Fibroblast of lung (primary cell): ENCODE results near the gene ZNF789. TPM values are rescaled to one million over a fixed set of nuclear protein-coding genes. Genes with fewer than 3 reads are reported as not detected.
A peak's percentile ranks its signal among the peaks of the same experiment; 100 is the strongest.
"Not testable (repeated sequence)": the region's sequence is repeated elsewhere in the genome, so short reads cannot be mapped to it uniquely, and the experiment has no call there.

Experiments
- DNase-seq, 2 donors: peaks; one replicate each; pipeline versions ENCODE4 v3.0.0 to v3.0.0-alpha.2; 2010; ENCODE audit warnings: low read depth in 2 of 2
- H2AFZ ChIP-seq: 2 replicates; pipeline ENCODE4 v1.5.1; 2012; ENCODE audit warnings: low read length, control low read depth, inconsistent platforms
- H3K27ac ChIP-seq: 2 replicates; pipeline ENCODE4 v1.5.1; 2011; ENCODE audit warnings: low read length, control low read depth; ENCODE audit not compliant: insufficient read depth
- H3K27me3 ChIP-seq: 2 replicates; pipeline ENCODE4 v1.5.1; 2011; ENCODE audit warnings: mild to moderate bottlenecking, low read length; ENCODE audit not compliant: control insufficient read depth, insufficient read depth
- H3K36me3 ChIP-seq: 2 replicates; pipeline ENCODE4 v1.5.1; 2011; ENCODE audit warnings: low read length; ENCODE audit not compliant: control insufficient read depth, insufficient read depth
- H3K4me1 ChIP-seq: 2 replicates; pipeline ENCODE4 v1.5.1; 2011; ENCODE audit warnings: low read length; ENCODE audit not compliant: control insufficient read depth, insufficient read depth; ENCODE audit errors: extremely low read depth
- H3K4me2 ChIP-seq: 2 replicates; pipeline ENCODE4 v1.5.1; 2011; ENCODE audit warnings: low read length, control low read depth; ENCODE audit not compliant: insufficient read depth; ENCODE audit errors: extremely low read depth
- H3K4me3 ChIP-seq, 4 experiments: fragments of 200-600 bp in 1 of 4; sonication (generic) in 1 of 4; replicated peaks in 1 of 4; 2 replicates each; pipeline ENCODE4 v1.5.1; 2011 to 2016; ENCODE audit warnings: low read length in 4 of 4, low read depth in 3 of 4, mild to moderate bottlenecking in 3 of 4, control low read depth in 2 of 4, inconsistent platforms in 1 of 4, mixed read lengths in 1 of 4; ENCODE audit not compliant: insufficient read depth in 1 of 4; ENCODE audit errors: control extremely low read depth in 1 of 4
- H3K79me2 ChIP-seq: 2 replicates; pipeline ENCODE4 v1.5.1; 2012; ENCODE audit warnings: mild to moderate bottlenecking, low read length, inconsistent platforms; ENCODE audit not compliant: control insufficient read depth, insufficient read depth
- H3K9ac ChIP-seq: 2 replicates; pipeline ENCODE4 v1.5.1; 2011; ENCODE audit warnings: mild to moderate bottlenecking, low read length, control low read depth; ENCODE audit not compliant: insufficient read depth
- H3K9me3 ChIP-seq: 2 replicates; pipeline ENCODE4 v1.5.1; 2012; ENCODE audit warnings: low read depth, low read length; ENCODE audit not compliant: control insufficient read depth, insufficient read depth
- H4K20me1 ChIP-seq: 2 replicates; pipeline ENCODE4 v1.5.1; 2011; ENCODE audit warnings: low read length; ENCODE audit not compliant: control insufficient read depth, insufficient read depth; ENCODE audit errors: extremely low read depth
- CTCF ChIP-seq, 2 donors: IDR thresholded peaks in 1 of 2; conservative IDR thresholded peaks in 1 of 2; 1 replicate in 1 of 2; 2 replicates in 1 of 2; pipeline ENCODE4 v1.5.1; 2011 to 2012; ENCODE audit warnings: low read length in 2 of 2, control low read depth in 1 of 2, inconsistent platforms in 1 of 2, low read depth in 1 of 2, mild to moderate bottlenecking in 1 of 2
- EZH2 ChIP-seq: IDR thresholded peaks from 2 replicates; pipeline ENCODE4 v1.5.1; 2012; ENCODE audit warnings: low read length, control low read depth, mild to moderate bottlenecking; ENCODE audit errors: missing control alignments
- polyA plus RNA-seq, 2 donors: library from polyadenylated mRNA; depleted of rRNA in 1 of 2; stranded (reverse) in 1 of 2; unstranded in 1 of 2; fragments of >200 nt; gene quantifications; 2 replicates each; pipeline ENCODE4 v1.2.1, GENCODE V29; 2011 to 2012; ENCODE audit warnings: missing spikeins in 1 of 2
- total RNA-seq: library from RNA; depleted of rRNA; stranded (reverse); fragments of >200 nt; gene quantifications from 2 replicates; pipeline ENCODE4 v1.2.1, GENCODE V29; 2014

The ZNF789 gene
- total and polyA plus RNA-seq, 2 donors (not counting 1 experiment from before 2014, with no cell fraction given): 4.8 to 8.7 TPM

GRCh38 chr7:99499721-99500636 lies 27.3 kb downstream of the ZNF789 start, which contains the start of gene ZNF394:
TSS of gene ZNF394 (minus strand) at chr7:99500281. CDS start at chr7:99500093, 188 bp downstream.
- H3K4me1 ChIP-seq: peaks cover 3% of the 10 kb centered on the region
- H3K79me2 ChIP-seq: peaks cover 45% of the 10 kb centered on the region
- DNase-seq: peak; percentile 92 to 94
- no peaks in the 10 kb centered on the region for H3K27me3 ChIP-seq
- H4K20me1 ChIP-seq: no peaks in the 10 kb centered on the region
- H3K9me3 ChIP-seq: no peaks in the 10 kb centered on the region
- H3K4me3 ChIP-seq: peak within 1 kb of the TSS; percentile 93 to 99 (median 99)
- peak within 1 kb of the TSS; percentile 42 for H3K4me2 ChIP-seq
- TF ChIP-seq CTCF (conservative IDR thresholded peaks at IDR 0.05 in 1 of 2, IDR thresholded peaks at IDR 0.05 in 1 of 2; ENCODE audit: low read depth in 1 of 2, low read length in 2 of 2) (no peak), EZH2 (no peak)
- peaks cover 9% of the 10 kb centered on the region for H3K36me3 ChIP-seq
- H2AFZ ChIP-seq: peak within 1 kb of the TSS; percentile 79
- peak within 1 kb of the TSS; percentile 98 for H3K27ac ChIP-seq
- H3K9ac ChIP-seq: peak within 1 kb of the TSS; percentile 95

GRCh38 chr7:99500637-99501009 lies 27.9 kb downstream of the ZNF789 start:
- TF ChIP-seq EZH2 (no peak), CTCF (conservative IDR thresholded peaks at IDR 0.05 in 1 of 2, IDR thresholded peaks at IDR 0.05 in 1 of 2; ENCODE audit: low read depth in 1 of 2, low read length in 2 of 2) (no peak)
- Histone ChIP-seq H3K79me2 (peaks cover 49% of the 10 kb centered on the region), H3K27me3 (no peaks in the 10 kb centered on the region), H3K36me3 (peaks cover 9% of the 10 kb centered on the region), H3K9me3 (no peaks in the 10 kb centered on the region), H3K9ac (peak overlapping the region; percentile 95), H3K27ac (peak overlapping the region; percentile 98), H3K4me1 (peaks cover 3% of the 10 kb centered on the region), H2AFZ (peak overlapping the region; percentile 79), H3K4me3 (peak overlapping the region; percentile 93 to 99 (median 99)), H3K4me2 (peak overlapping the region; percentile 42), H4K20me1 (no peaks in the 10 kb centered on the region)
- DNase-seq: no peak

GRCh38 chr7:99501236-99501635 lies 28.5 kb downstream of the ZNF789 start:
- H3K9ac ChIP-seq, H4K20me1 ChIP-seq, H3K27ac ChIP-seq, H3K4me1 ChIP-seq, H3K4me2 ChIP-seq, H3K36me3 ChIP-seq, DNase-seq, H3K27me3 ChIP-seq, H3K9me3 ChIP-seq, H2AFZ ChIP-seq: not testable (repeated sequence)
- H3K79me2 ChIP-seq: peaks cover 54% of the 10 kb centered on the region
- H3K4me3 ChIP-seq: peak overlapping the region in 2 of 4 experiments; percentile 99
